Measurements from ENCODE around the gene GBP1. TPM values are rescaled to one million over a fixed set of nuclear protein-coding genes. Genes with fewer than 3 reads are reported as not detected.

GBP1 gene, protein sequence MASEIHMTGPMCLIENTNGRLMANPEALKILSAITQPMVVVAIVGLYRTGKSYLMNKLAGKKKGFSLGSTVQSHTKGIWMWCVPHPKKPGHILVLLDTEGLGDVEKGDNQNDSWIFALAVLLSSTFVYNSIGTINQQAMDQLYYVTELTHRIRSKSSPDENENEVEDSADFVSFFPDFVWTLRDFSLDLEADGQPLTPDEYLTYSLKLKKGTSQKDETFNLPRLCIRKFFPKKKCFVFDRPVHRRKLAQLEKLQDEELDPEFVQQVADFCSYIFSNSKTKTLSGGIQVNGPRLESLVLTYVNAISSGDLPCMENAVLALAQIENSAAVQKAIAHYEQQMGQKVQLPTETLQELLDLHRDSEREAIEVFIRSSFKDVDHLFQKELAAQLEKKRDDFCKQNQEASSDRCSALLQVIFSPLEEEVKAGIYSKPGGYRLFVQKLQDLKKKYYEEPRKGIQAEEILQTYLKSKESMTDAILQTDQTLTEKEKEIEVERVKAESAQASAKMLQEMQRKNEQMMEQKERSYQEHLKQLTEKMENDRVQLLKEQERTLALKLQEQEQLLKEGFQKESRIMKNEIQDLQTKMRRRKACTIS
- 23.3 and 27.4 TPM in 2 replicates for total RNA-seq

GRCh38 chr1:89065079-89065868, at the start of gene GBP1:
Gene GBP1 (minus strand): TSS chr1:89065208. CDS start chr1:89063234, 1,974 bp downstream.

DNA sequence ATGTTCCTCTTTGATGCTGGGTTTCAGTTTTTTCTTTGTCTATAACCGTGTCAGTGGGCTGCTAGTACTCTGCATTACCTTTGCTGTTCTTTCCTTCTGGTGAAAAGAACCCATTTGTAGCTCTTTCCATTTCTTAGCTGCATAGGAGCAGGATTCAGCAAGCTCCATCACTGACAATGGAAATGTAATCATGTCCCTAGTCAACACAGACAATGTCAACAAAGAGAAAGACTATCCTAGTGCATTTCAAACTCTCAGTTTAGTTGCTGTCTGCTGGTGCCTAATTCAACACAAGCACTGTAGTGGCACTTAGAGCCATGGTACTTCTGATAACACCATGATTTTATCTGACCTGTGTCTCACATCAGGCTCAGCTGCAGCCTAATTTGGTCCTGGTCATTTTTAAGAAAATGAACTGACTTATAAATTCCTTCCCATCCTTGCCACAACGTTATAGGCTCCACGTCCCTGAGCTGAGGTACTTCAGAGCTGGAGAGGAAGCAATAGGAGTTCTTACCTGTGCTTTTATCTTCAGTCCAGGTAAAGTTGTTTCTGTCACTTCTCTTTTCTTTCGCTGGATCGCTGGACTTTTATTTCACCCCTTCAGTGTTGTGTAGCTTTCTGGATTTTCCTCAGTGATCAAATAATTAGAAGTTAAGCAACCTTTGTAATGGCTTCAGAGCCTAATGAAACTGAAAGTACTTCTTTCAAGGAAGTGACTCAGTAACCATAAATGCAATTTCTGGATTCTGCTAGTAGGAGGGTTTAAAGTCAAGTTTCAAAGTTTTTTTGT, 42.6 kb downstream of the GBP1 start, which contains the start of gene GBP3:
TSS of gene GBP3 (minus strand) at position 700 of the 793 bp plus-strand sequence. CDS start 2,145 bp downstream, outside the sequence.

Small RNA genes within 50 kb of the gene (small RNA-seq; reads per million reads assigned to genes)
- not detected for gene RF00019

Other genes starting within 250 kb of the GBP1 start
- 27.9 and 31.6 TPM in 2 replicates for gene GTF2B, start 173.6 kb downstream of the GBP1 start, total RNA-seq
- 47.9 and 50.7 TPM in 2 replicates for gene KYAT3, start 72.6 kb downstream of the GBP1 start, total RNA-seq
- gene RBMXL1, start 72.6 kb downstream of the GBP1 start, total RNA-seq: 17.2 and 19.8 TPM in 2 replicates
- 18.1 and 30.6 TPM in 2 replicates for gene GBP3, start 42.3 kb downstream of the GBP1 start, total RNA-seq
- 33.0 and 38.4 TPM in 2 replicates for gene GBP2, start 60.9 kb upstream of the GBP1 start, total RNA-seq
- gene GBP7, start 110.8 kb upstream of the GBP1 start, total RNA-seq: not detected in 2 replicates
- gene GBP4, start 133.7 kb upstream of the GBP1 start, total RNA-seq: 2.9 and 3.6 TPM in 2 replicates
- gene GBP5, start 207.7 kb upstream of the GBP1 start, total RNA-seq: 0.29 TPM in 1 of 2 replicates, not detected in the other